PC-3 (cell line): ENCODE measurements around the gene CDH19. TPM values are rescaled to one million over a fixed set of nuclear protein-coding genes. Genes with fewer than 3 reads are reported as not detected.

Experiments
- ATAC-seq: fragments of 200-7000 bp; cut with Tn5 transposase; 2 replicates; pipeline ENCODE4 v1.9.1; 2020; ENCODE audit warnings: mild to moderate bottlenecking, moderate library complexity
- BruUV-seq: library from RNA; stranded (reverse); fragments of 400-500 nt; replicated peaks from 2 replicates; lab custom pipeline; 2021; lab: Mats Ljungman, UMichigan
- CTCF ChIA-PET: fragments of 300-600 bp; sonication (Branson Sonifier 250); formaldehyde crosslinking; loops from one replicate; lab custom pipeline; 2022; ENCODE audit warnings: antibody characterized with exemption; lab: Charles Lee
- POLR2A ChIA-PET: fragments of 300-600 bp; sonication (Branson Sonifier 250); formaldehyde crosslinking; loops from one replicate; lab custom pipeline; 2022; ENCODE audit warnings: antibody characterized with exemption; ENCODE audit not compliant: unreplicated experiment; lab: Charles Lee
- DNase-seq: peaks from one replicate; pipeline ENCODE4 v3.0.0-alpha.2; 2015
- H2AFZ ChIP-seq: fragments of 300-600 bp; sonication (generic); 2 replicates; pipeline ENCODE4 v1.6.0; 2016; ENCODE audit warnings: antibody characterized with exemption, low read length
- H3F3A ChIP-seq: fragments of 300-600 bp; sonication (generic); one replicate; pipeline ENCODE4 v1.6.0; 2017; ENCODE audit warnings: antibody characterized with exemption, low read length, control low read depth, mild to moderate bottlenecking; ENCODE audit not compliant: unreplicated experiment
- H3K27ac ChIP-seq: fragments of 300-600 bp; sonication (generic); 2 replicates; pipeline ENCODE4 v1.5.1; 2016; ENCODE audit warnings: mild to moderate bottlenecking, low read length
- H3K27me3 ChIP-seq: fragments of 300-600 bp; sonication (generic); 2 replicates; pipeline ENCODE4 v1.6.1; 2016; ENCODE audit warnings: low read length, mixed read lengths
- H3K36me3 ChIP-seq: fragments of 300-600 bp; sonication (generic); 2 replicates; pipeline ENCODE4 v1.6.1; 2016; ENCODE audit warnings: low read depth, mixed run types, low read length, mixed read lengths
- H3K4me1 ChIP-seq: fragments of 300-600 bp; sonication (generic); 2 replicates; pipeline ENCODE4 v1.5.1; 2016; ENCODE audit warnings: low read length; ENCODE audit not compliant: insufficient read depth
- H3K4me2 ChIP-seq: fragments of 300-600 bp; sonication (generic); 2 replicates; pipeline ENCODE4 v1.6.0; 2016; ENCODE audit warnings: low read length
- H3K4me3 ChIP-seq: fragments of 300-600 bp; sonication (generic); 2 replicates; pipeline ENCODE4 v1.5.1; 2016; ENCODE audit warnings: mild to moderate bottlenecking, low read length, mixed read lengths
- H3K79me2 ChIP-seq: fragments of 300-600 bp; sonication (generic); 2 replicates; pipeline ENCODE4 v1.6.1; 2017; ENCODE audit warnings: low read length, mixed read lengths
- H3K9ac ChIP-seq: fragments of 300-600 bp; sonication (generic); 2 replicates; pipeline ENCODE4 v1.6.0; 2016; ENCODE audit warnings: mild to moderate bottlenecking, low read length
- H3K9me2 ChIP-seq: fragments of 300-600 bp; sonication (generic); replicated peaks from 2 replicates; pipeline ENCODE4 v1.6.1; 2016; ENCODE audit warnings: mixed run types, low read length, mixed read lengths
- H3K9me3 ChIP-seq: fragments of 300-600 bp; sonication (generic); 2 replicates; pipeline ENCODE4 v1.6.1; 2016; ENCODE audit warnings: low read length, mixed read lengths
- H4K20me1 ChIP-seq: fragments of 300-600 bp; sonication (generic); 2 replicates; pipeline ENCODE4 v1.6.1; 2016; ENCODE audit warnings: low read length, mixed read lengths
- CTCF ChIP-seq: fragments of 300-600 bp; sonication (generic); conservative IDR thresholded peaks from 2 replicates; pipeline ENCODE4 v1.5.1; 2017; ENCODE audit warnings: antibody characterized with exemption, low read depth, mild to moderate bottlenecking, low read length
- EZH2 ChIP-seq: fragments of 300-600 bp; sonication (generic); IDR thresholded peaks from one replicate; pipeline ENCODE4 v1.6.1; 2017; ENCODE audit warnings: antibody characterized with exemption, mild to moderate bottlenecking, low read length; ENCODE audit not compliant: unreplicated experiment
- EZH2phosphoT487 ChIP-seq: fragments of 300-600 bp; sonication (generic); IDR thresholded peaks from 2 replicates; pipeline ENCODE4 v1.6.1; 2018; ENCODE audit warnings: mild to moderate bottlenecking, antibody characterized with exemption, low read length, borderline replicate concordance
- intact Hi-C: fragments of 100-400 bp; cut with micrococcal nuclease; formaldehyde crosslinking; loops from 2 replicates; pipeline ENCODE4 v1.9.0; 2023
- total RNA-seq: library from RNA; depleted of rRNA; stranded (reverse); fragments of >200 nt; gene quantifications from 2 replicates; pipeline ENCODE4 v1.2.3, GENCODE V29; 2014

CDH19 gene
- total RNA-seq, 1 experiment from 2014 or later, result 0.11 TPM

- Histone ChIP-seq H2AFZ (no peak overlapping the region), H4K20me1 (no peaks in the 10 kb centered on the region), H3K79me2 (no peaks in the 10 kb centered on the region), H3K4me1 (peaks cover 6% of the 10 kb centered on the region; the same call in 1 of the 2 replicates), H3K9me3 (no peaks in the 10 kb centered on the region), H3F3A (no peaks in the 10 kb centered on the region), H3K27me3 (no peaks in the 10 kb centered on the region), H3K4me2 (no peak overlapping the region), H3K9ac (no peak overlapping the region), H3K4me3 (no peak overlapping the region), H3K27ac (no peak overlapping the region), H3K36me3 (no peaks in the 10 kb centered on the region), H3K9me2 (no peaks in the 10 kb centered on the region)
- POLR2A ChIA-PET, result no interaction called here
- BruUV-seq, result no TSS peak
- no peak for ATAC-seq
- no peak for DNase-seq
- intact Hi-C loops, result no loop called here
- TF ChIP-seq EZH2phosphoT487 (no peak), EZH2 (no peak), CTCF (no peak)
- CTCF ChIA-PET, result no interaction called here
Measured at GRCh38 chr18:66601649-66602048, 2.2 kb downstream of the CDH19 start.

DNA sequence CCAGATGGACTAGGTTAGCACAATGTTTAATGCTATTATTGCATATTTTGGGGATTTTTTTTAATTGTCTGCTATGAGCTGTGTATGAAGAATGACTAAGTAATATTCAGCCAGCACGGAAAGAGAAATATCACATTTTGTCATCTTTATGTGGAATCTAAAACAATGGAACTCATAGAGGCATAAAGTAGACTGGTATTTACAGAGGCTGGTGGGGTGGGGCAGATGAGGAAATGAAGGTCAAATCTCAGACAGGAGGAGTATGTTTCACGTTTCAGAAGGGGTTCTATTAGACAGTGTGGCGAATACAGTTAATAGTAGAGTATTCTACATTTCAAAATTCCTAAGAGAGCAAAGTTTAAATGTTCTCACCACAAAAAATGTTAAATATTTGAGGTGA, 4.7 kb downstream of the CDH19 start:
- no peak overlapping the region; the same call in 1 of the 2 replicates for H2AFZ ChIP-seq
- DNase-seq (peak; percentile 60), ATAC-seq (peak; percentile 100)
- peak overlapping the region; percentile 6; the same call in 1 of the 2 replicates for H3K4me2 ChIP-seq
- H3F3A ChIP-seq, result no peaks in the 10 kb centered on the region
- H4K20me1 ChIP-seq, result no peaks in the 10 kb centered on the region
- H3K27ac ChIP-seq, result no peak overlapping the region; the same call in 1 of the 2 replicates
- no TSS peak for BruUV-seq
- H3K9me2 ChIP-seq, result no peaks in the 10 kb centered on the region
- no peaks in the 10 kb centered on the region for H3K9me3 ChIP-seq
- peaks cover 6% of the 10 kb centered on the region; the same call in 1 of the 2 replicates for H3K4me1 ChIP-seq
- ChIA-PET CTCF (no interaction called here), POLR2A (no interaction called here)
- no peak overlapping the region for H3K4me3 ChIP-seq
- no peaks in the 10 kb centered on the region for H3K79me2 ChIP-seq
- intact Hi-C loops, result loop anchor here (1.0 to 5.0 kb wide), 2 partner anchors 12 to 37 kb away; no protein-coding TSS in a partner anchor
- H3K9ac ChIP-seq, result no peak overlapping the region
- no peaks in the 10 kb centered on the region for H3K36me3 ChIP-seq
- H3K27me3 ChIP-seq, result no peaks in the 10 kb centered on the region
- TF ChIP-seq CTCF (no peak), EZH2phosphoT487 (no peak), EZH2 (no peak)

GRCh38 chr18:66587430-66587829, 16.5 kb downstream of the CDH19 start:
- Histone ChIP-seq H3K9ac (peak overlapping the region; percentile 53; the same call in 1 of the 2 replicates), H2AFZ (no peak overlapping the region), H3F3A (no peaks in the 10 kb centered on the region), H3K4me2 (peak overlapping the region; percentile 45), H3K27ac (peak overlapping the region; percentile 92), H3K79me2 (no peaks in the 10 kb centered on the region), H3K4me3 (no peak overlapping the region), H3K36me3 (no peaks in the 10 kb centered on the region), H3K27me3 (no peaks in the 10 kb centered on the region), H4K20me1 (no peaks in the 10 kb centered on the region), H3K4me1 (peaks cover 31% of the 10 kb centered on the region), H3K9me2 (no peaks in the 10 kb centered on the region), H3K9me3 (no peaks in the 10 kb centered on the region)
- peak; percentile 89 for ATAC-seq
- peak; percentile 93 for DNase-seq
- TF ChIP-seq EZH2phosphoT487 (no peak), EZH2 (no peak), CTCF (no peak)
- BruUV-seq, result no TSS peak
- intact Hi-C loops, result loop anchor here (1.0 to 5.0 kb wide), 3 partner anchors 12 to 135 kb away; no protein-coding TSS in a partner anchor
- ChIA-PET CTCF (interaction anchor here (0.6 kb wide), 1 partner anchor 27 kb away, joined by 4 read pairs; no protein-coding TSS in a partner anchor), POLR2A (no interaction called here)
